GM12878 (cell line): Measurements from ENCODE around the gene H2BW1. TPM values are rescaled to one million over a fixed set of nuclear protein-coding genes. Genes with fewer than 3 reads are reported as not detected.

Experiments
- ATAC-seq: fragments of 200-7000 bp; cut with Tn5 transposase; 3 replicates; pipeline ENCODE4 v1.9.1; 2020; ENCODE audit warnings: mild to moderate bottlenecking, moderate library complexity
- BruUV-seq: library from RNA; stranded (reverse); fragments of 400-500 nt; replicated peaks from 2 replicates; lab custom pipeline; 2021; lab: Mats Ljungman, UMichigan
- CTCF ChIA-PET: fragments of 300-600 bp; sonication (Branson Sonifier 250); formaldehyde crosslinking; extraction: SDS; loops from one replicate; lab custom pipeline; 2021; ENCODE audit warnings: inconsistent platforms; lab: Yijun Ruan, JAX
- POLR2A ChIA-PET: fragments of 350-600 bp; formaldehyde crosslinking; extraction: SDS; loops from one replicate; lab custom pipeline; 2021; ENCODE audit warnings: inconsistent platforms; lab: Charles Lee
- RAD21 ChIA-PET: fragments of 300-600 bp; sonication (Branson Sonifier 250); formaldehyde crosslinking; loops from one replicate; lab custom pipeline; 2023; ENCODE audit warnings: antibody characterized with exemption; ENCODE audit not compliant: unreplicated experiment; lab: Charles Lee
- SMC1A ChIA-PET: fragments of 300-600 bp; sonication (Branson Sonifier 250); formaldehyde crosslinking; loops from one replicate; lab custom pipeline; 2023; ENCODE audit not compliant: unreplicated experiment, uncharacterized antibody; lab: Charles Lee
- DNase-seq: peaks from one replicate; pipeline ENCODE4 v3.0.0-alpha.2; 2011; ENCODE audit warnings: low read depth, low spot score
- FAIRE-seq: peaks from 3 replicates; lab custom pipeline; 2011; peaks lifted over from hg19 to GRCh38; lab: Jason Lieb, UNC
- H2AFZ ChIP-seq: 2 replicates; pipeline ENCODE4 v1.6.0; 2011; ENCODE audit warnings: low read depth, low read length, control low read depth; ENCODE audit not compliant: control insufficient read depth
- H3K27ac ChIP-seq: 2 replicates; pipeline ENCODE4 v1.5.1; 2011; ENCODE audit warnings: control low read depth; ENCODE audit not compliant: control insufficient read depth, insufficient read depth
- H3K27me3 ChIP-seq, 2 experiments: replicated peaks in 1 of 2; 2 replicates each; pipeline versions ENCODE4 v1.6.0 to v1.6.1; 2011; ENCODE audit warnings: low read length in 1 of 2; ENCODE audit not compliant: control insufficient read depth in 2 of 2, insufficient read depth in 2 of 2
- H3K36me3 ChIP-seq, 2 experiments: 2 replicates each; pipeline ENCODE4 v1.5.1; 2011; ENCODE audit warnings: low read length in 1 of 2; ENCODE audit not compliant: control insufficient read depth in 2 of 2, insufficient read depth in 2 of 2
- H3K4me1 ChIP-seq: 2 replicates; pipeline ENCODE4 v1.6.1; 2011; ENCODE audit warnings: mild to moderate bottlenecking, low read length, moderate library complexity, mixed read lengths; ENCODE audit not compliant: control insufficient read depth, insufficient read depth
- H3K4me2 ChIP-seq: 2 replicates; pipeline ENCODE4 v1.6.0; 2011; ENCODE audit warnings: control low read depth; ENCODE audit not compliant: control insufficient read depth, insufficient read depth
- H3K4me3 ChIP-seq: fragments of 200-600 bp; sonication (generic); 2 replicates; pipeline ENCODE4 v1.5.1; 2016
- H3K79me2 ChIP-seq: 2 replicates; pipeline ENCODE4 v1.6.0; 2011; ENCODE audit warnings: low read length; ENCODE audit not compliant: control insufficient read depth, insufficient read depth
- H3K9ac ChIP-seq: 2 replicates; pipeline ENCODE4 v1.8.0; 2011; ENCODE audit warnings: low read length, control low read depth, mixed read lengths; ENCODE audit not compliant: control insufficient read depth, insufficient read depth
- H3K9me3 ChIP-seq: replicated peaks from 3 replicates; pipeline ENCODE4 v1.5.1; 2011; ENCODE audit warnings: mild to moderate bottlenecking, low read length; ENCODE audit not compliant: control insufficient read depth, insufficient read depth
- H4K20me1 ChIP-seq: 2 replicates; pipeline ENCODE4 v1.6.0; 2011; ENCODE audit not compliant: control insufficient read depth, insufficient read depth
- BACH1 ChIP-seq: fragments of 450-650 bp; IDR thresholded peaks from 2 replicates; pipeline ENCODE4 v1.6.1; 2017; ENCODE audit warnings: mild to moderate bottlenecking, borderline replicate concordance
- EED ChIP-seq: sonication (generic); IDR thresholded peaks from 2 replicates; pipeline ENCODE4 v1.6.1; 2016; ENCODE audit warnings: antibody characterized with exemption, low read depth
- EP300 ChIP-seq, 2 experiments: fragments of 150-350 bp in 1 of 2; IDR thresholded peaks; 2 replicates each; pipeline ENCODE4 v1.6.1; 2011 to 2012; ENCODE audit warnings: low read depth in 2 of 2, low read length in 2 of 2, borderline replicate concordance in 1 of 2, improper control_type of control experiment in 1 of 2, inconsistent platforms in 1 of 2; ENCODE audit not compliant: control insufficient read depth in 1 of 2
- ESRRA ChIP-seq: IDR thresholded peaks from 2 replicates; pipeline ENCODE4 v1.6.1; 2012; ENCODE audit warnings: mild to moderate bottlenecking, low read length, improper control_type of control experiment
- ETV6 ChIP-seq, 2 experiments: fragments of 450-650 bp in 1 of 2; IDR thresholded peaks in 1 of 2; conservative IDR thresholded peaks in 1 of 2; 2 replicates each; pipeline ENCODE4 v1.6.1; 2014; ENCODE audit warnings: antibody characterized with exemption in 1 of 2, borderline replicate concordance in 1 of 2, low read depth in 1 of 2, mild to moderate bottlenecking in 1 of 2, moderate library complexity in 1 of 2
- IKZF1 ChIP-seq: fragments of 450-650 bp; conservative IDR thresholded peaks from 2 replicates; pipeline ENCODE4 v1.6.1; 2017; ENCODE audit warnings: antibody characterized with exemption, mild to moderate bottlenecking
- NFYB ChIP-seq: IDR thresholded peaks from 2 replicates; pipeline ENCODE4 v1.6.1; 2011; ENCODE audit warnings: low read depth, mild to moderate bottlenecking, low read length, improper control_type of control experiment, moderate library complexity; ENCODE audit not compliant: insufficient read depth
- PML ChIP-seq: IDR thresholded peaks from 2 replicates; pipeline ENCODE4 v1.6.1; 2012; ENCODE audit warnings: low read length, inconsistent platforms
- RAD21 ChIP-seq: IDR thresholded peaks from 2 replicates; pipeline ENCODE4 v1.6.1; 2011; ENCODE audit warnings: mild to moderate bottlenecking, low read depth, low read length, moderate library complexity; ENCODE audit not compliant: insufficient read depth
- TBL1XR1 ChIP-seq: IDR thresholded peaks from 2 replicates; pipeline ENCODE4 v1.6.1; 2012; ENCODE audit warnings: low read depth, low read length, improper control_type of control experiment
- YBX1 ChIP-seq: fragments of 450-650 bp; IDR thresholded peaks from 2 replicates; pipeline ENCODE4 v1.6.1; 2016; ENCODE audit warnings: antibody characterized with exemption
- WGBS: methylation state at CpG from one replicate; pipeline ENCODE4 v1.1.6; 2016; ENCODE audit warnings: low lambda C conversion rate; ENCODE audit not compliant: insufficient replicate concordance, insufficient coverage; ENCODE audit errors: missing lambda C conversion rate; 5-methylcytosine and 5-hydroxymethylcytosine counted together
- in situ Hi-C: fragments of 300-500 bp; cut with MboI; formaldehyde crosslinking; loops from 9 replicates; pipeline ENCODE4 v1.14.3; 2018; ENCODE audit warnings: mixed read lengths
- intact Hi-C: fragments of 100-400 bp; cut with micrococcal nuclease; formaldehyde crosslinking; loops from one replicate; pipeline ENCODE4 v1.14.2; 2022; ENCODE audit not compliant: unreplicated experiment
- polyA plus RNA-seq, 11 experiments: library from polyadenylated mRNA; depleted of rRNA in 4 of 11; unstranded in 6 of 11; stranded (reverse) in 5 of 11; fragments of >200 nt; fragmentation: Nextera tagmentation in 4 of 11; fragmentation: Illumina TruSeq in 1 of 11; extraction: Ambion mirVana in 4 of 11; extraction: Trizol in 1 of 11; gene quantifications; 1 replicate in 1 of 11; 2 replicates in 10 of 11; pipeline versions ENCODE4 v1.2.1 to v1.2.3, GENCODE V29; 2011 to 2016; ENCODE audit warnings: inconsistent platforms in 2 of 11, missing spikeins in 2 of 11, low read depth in 1 of 11
- total RNA-seq, 4 experiments: library from RNA; depleted of rRNA in 3 of 4; stranded (reverse); fragments of >200 nt in 3 of 4; fragmentation: Illumina TruSeq in 1 of 4; extraction: Trizol in 1 of 4; gene quantifications; 2 replicates each; pipeline versions ENCODE4 v1.2.1 to v1.2.3, GENCODE V29; 2013 to 2021
- TF ChIP-seq, protein P1 (sequence below), 3 experiments: IDR thresholded peaks in 2 of 3; conservative IDR thresholded peaks in 1 of 3; 2 replicates each; pipeline ENCODE4 v1.5.1; 2011; ENCODE audit warnings: low read depth in 3 of 3, low read length in 3 of 3, mild to moderate bottlenecking in 3 of 3, control low read depth in 2 of 3, moderate library complexity in 2 of 3, inconsistent platforms in 1 of 3, mixed read lengths in 1 of 3; ENCODE audit not compliant: control insufficient read depth in 2 of 3, insufficient read depth in 1 of 3; ENCODE audit errors: extremely low read depth in 1 of 3
- TF ChIP-seq, protein P2 (sequence below): IDR thresholded peaks from 2 replicates; pipeline ENCODE4 v1.6.1; 2012; ENCODE audit warnings: low read length, inconsistent platforms

Gene H2BW1
- total and polyA plus RNA-seq, 10 of the 15 experiments (the other 5 are each of a cell fraction or from before 2014, with no cell fraction given): not detected

DNA sequence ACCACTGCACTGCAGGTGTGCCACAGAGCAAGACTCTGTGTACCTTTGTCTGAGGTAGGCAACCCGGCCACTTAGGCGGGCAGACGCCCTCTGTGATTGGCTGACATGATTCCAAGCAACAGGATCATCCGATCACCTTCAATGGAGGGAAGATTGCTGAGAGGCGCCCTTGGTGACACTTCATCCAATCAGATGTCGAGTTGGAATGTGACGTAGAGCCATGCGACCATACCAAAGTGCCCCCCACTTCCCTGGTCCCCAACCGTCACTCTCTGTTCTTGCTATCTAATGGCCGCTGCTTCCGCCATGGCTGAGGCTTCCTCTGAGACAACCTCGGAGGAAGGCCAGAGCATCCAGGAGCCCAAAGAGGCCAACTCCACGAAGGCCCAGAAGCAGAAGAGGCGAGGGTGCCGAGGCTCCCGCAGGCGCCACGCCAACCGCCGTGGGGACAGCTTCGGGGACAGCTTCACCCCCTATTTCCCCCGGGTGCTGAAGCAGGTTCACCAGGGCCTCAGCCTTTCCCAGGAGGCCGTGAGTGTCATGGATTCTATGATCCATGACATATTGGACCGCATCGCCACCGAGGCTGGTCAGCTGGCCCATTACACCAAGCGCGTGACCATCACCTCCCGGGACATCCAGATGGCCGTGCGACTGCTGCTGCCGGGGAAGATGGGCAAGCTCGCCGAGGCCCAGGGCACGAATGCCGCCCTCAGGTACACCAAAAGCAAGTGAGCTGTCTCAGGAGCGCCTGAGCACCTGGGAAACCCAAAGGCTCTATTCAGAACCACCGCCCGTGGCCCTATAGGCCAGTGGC is 26.4 kb upstream of the H2BW1 start, which contains the start of gene H2BW2:
Gene H2BW2 (plus strand): TSS at position 268 of the 817 bp plus-strand sequence. CDS start 39 bp downstream, at position 307.
- in situ Hi-C loops: no loop called here
- H3K9me3 ChIP-seq: no peaks in the 10 kb centered on the region
- ATAC-seq (no peak), DNase-seq (no peak), FAIRE-seq (no peak)
- H3K36me3 ChIP-seq: no peaks in the 10 kb centered on the region
- no peaks in the 10 kb centered on the region for H4K20me1 ChIP-seq
- H3K79me2 ChIP-seq: no peaks in the 10 kb centered on the region
- WGBS: 63% methylated on average over 39 of the region's 39 CpGs
- CTCF ChIA-PET: no interaction called here
- POLR2A ChIA-PET: no interaction called here
- no peak within 1 kb of the TSS for H3K9ac ChIP-seq
- no peak for TF ChIP-seq PML
- no peak for TF ChIP-seq TBL1XR1
- TF ChIP-seq NFYB: no peak
- TF ChIP-seq YBX1: no peak
- no peak for TF ChIP-seq RAD21
- no peak for TF ChIP-seq BACH1
- TF ChIP-seq ETV6 (conservative IDR thresholded peaks at IDR 0.05 in 1 of 2, IDR thresholded peaks at IDR 0.05 in 1 of 2; ENCODE audit: borderline replicate concordance in 1 of 2, low read depth in 1 of 2): no peak
- TF ChIP-seq, protein P1, sequence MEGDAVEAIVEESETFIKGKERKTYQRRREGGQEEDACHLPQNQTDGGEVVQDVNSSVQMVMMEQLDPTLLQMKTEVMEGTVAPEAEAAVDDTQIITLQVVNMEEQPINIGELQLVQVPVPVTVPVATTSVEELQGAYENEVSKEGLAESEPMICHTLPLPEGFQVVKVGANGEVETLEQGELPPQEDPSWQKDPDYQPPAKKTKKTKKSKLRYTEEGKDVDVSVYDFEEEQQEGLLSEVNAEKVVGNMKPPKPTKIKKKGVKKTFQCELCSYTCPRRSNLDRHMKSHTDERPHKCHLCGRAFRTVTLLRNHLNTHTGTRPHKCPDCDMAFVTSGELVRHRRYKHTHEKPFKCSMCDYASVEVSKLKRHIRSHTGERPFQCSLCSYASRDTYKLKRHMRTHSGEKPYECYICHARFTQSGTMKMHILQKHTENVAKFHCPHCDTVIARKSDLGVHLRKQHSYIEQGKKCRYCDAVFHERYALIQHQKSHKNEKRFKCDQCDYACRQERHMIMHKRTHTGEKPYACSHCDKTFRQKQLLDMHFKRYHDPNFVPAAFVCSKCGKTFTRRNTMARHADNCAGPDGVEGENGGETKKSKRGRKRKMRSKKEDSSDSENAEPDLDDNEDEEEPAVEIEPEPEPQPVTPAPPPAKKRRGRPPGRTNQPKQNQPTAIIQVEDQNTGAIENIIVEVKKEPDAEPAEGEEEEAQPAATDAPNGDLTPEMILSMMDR (IDR thresholded peaks at IDR 0.05 in 2 of 3, conservative IDR thresholded peaks at IDR 0.05 in 1 of 3; ENCODE audit: control insufficient read depth in 2 of 3, extremely low read depth in 1 of 3, insufficient read depth in 1 of 3, low read depth in 3 of 3, low read length in 3 of 3): no peak
- no peak for TF ChIP-seq EP300 (IDR thresholded peaks at IDR 0.05; ENCODE audit: borderline replicate concordance in 1 of 2, control insufficient read depth in 1 of 2, low read depth in 2 of 2, low read length in 2 of 2)
- no peak for TF ChIP-seq EED
- no peak for TF ChIP-seq IKZF1
- no peak for TF ChIP-seq ESRRA
- TF ChIP-seq, protein P2, sequence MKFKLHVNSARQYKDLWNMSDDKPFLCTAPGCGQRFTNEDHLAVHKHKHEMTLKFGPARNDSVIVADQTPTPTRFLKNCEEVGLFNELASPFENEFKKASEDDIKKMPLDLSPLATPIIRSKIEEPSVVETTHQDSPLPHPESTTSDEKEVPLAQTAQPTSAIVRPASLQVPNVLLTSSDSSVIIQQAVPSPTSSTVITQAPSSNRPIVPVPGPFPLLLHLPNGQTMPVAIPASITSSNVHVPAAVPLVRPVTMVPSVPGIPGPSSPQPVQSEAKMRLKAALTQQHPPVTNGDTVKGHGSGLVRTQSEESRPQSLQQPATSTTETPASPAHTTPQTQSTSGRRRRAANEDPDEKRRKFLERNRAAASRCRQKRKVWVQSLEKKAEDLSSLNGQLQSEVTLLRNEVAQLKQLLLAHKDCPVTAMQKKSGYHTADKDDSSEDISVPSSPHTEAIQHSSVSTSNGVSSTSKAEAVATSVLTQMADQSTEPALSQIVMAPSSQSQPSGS: no peak
- BruUV-seq: no TSS peak
- intact Hi-C loops: no loop called here
- SMC1A ChIA-PET: no interaction called here
- no peak within 1 kb of the TSS for H3K4me2 ChIP-seq
- RAD21 ChIA-PET: no interaction called here
- H3K4me3 ChIP-seq: no peak within 1 kb of the TSS
- H3K27ac ChIP-seq: no peak within 1 kb of the TSS
- no peaks in the 10 kb centered on the region for H3K4me1 ChIP-seq
- H2AFZ ChIP-seq: no peak within 1 kb of the TSS
- H3K27me3 ChIP-seq: no peaks in the 10 kb centered on the region
